Activated effector memory CD4-positive, alpha-beta T cell treated with Interleukin-2 at 50 U/mL for 16 hours (primary cell): ENCODE measurements around the gene FGF18.
"Not testable (repeated sequence)": the region's sequence is repeated elsewhere in the genome, so short reads cannot be mapped to it uniquely, and the experiment has no call there.

Experiments used
- DNase-seq: peaks from one replicate; pipeline ENCODE4 v3.0.0-alpha.2; 2020

FGF18 gene

DNA sequence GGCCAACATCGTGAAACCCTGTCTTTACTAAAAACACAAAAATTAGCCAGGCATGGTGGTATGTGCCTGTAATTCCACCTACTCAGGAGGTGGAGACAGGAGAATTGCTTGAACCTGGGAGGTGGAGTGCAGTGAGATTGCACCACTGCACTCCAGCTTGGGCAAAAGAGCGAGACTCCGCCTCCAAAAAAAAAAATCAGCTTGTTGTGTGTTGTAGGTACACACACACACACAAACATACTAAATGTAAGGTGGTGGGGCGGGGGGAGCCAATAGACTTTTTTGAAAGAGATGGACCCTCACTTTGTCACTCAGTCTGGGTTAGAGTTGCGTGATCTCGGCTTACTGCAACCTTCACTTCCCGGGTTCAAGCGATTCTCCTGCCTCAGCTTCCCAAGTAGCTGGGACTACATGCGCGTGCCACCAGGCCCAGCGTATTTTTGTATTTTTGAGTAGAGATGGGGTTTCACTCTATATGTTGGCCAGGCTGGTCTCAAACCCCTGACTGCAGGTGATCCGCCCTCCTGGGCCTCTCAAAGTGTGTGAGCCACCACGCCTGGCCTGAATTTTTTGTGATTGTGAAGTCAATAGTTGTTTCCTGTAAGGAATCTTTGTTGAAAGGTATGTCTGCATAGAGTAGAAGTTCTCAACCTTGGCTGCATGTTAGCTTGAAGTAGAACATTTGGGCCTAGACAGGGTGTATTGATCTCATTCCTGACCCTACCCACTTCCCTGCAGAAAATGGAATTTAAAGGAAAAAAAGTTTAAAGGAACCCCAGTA lies 18.1 kb upstream of the FGF18 start:
- no peak for DNase-seq

DNA sequence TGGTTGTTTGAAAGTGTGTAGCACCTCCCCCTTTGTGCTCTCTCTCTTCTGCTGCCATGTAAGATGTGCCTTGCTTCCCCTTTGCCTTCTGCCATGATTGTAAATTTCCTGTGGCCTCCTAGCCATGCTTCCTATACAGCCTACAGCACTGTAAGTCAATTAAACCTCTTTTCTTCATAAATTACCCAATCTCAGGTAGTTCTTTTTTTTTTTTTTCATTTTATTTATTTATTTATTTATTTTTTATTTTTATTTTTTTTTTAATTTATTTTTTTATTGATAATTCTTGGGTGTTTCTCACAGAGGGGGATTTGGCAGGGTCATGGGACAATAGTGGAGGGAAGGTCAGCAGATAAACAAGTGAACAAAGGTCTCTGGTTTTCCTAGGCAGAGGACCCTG lies 16.7 kb upstream of the FGF18 start:
- not testable (repeated sequence) for DNase-seq

DNA sequence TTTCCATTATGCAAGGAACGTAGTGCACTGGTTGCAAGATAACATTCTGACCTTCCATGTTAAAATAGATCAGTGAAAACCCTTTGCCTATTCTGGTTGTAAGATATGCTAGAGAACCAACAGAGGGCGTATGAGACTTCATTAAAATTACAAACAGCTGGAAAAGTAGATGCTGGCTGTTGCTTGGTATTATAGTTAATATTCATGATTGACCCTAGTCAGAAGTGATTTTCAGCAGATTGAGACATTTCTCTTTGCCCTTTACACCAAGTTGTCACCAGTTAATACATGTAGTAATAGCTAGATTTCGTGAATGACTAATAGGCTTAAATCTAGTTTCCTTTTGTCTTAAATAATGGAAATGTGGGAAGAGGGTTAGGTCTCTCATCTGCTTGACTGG lies 13.8 kb upstream of the FGF18 start:
- no peak for DNase-seq

DNA sequence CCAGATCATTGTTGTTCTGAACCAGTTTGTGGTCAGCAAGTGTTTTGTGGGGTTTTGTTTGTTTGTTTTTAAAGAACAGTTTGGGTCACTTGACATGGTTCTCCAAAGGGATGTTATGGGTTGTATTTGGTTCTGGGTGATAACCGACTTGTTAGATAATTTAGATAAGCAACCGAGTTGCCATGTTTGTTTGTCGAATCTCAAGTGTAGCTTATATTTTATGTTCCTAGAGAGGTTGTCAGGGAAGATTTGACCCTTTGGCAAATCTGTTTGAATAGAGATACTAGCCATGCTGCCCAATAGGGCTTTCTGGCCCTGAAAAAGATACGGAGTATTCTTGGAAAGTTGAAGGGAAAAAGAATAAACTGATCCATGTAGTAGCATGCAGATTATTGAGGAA lies 12.2 kb upstream of the FGF18 start:
- no peak for DNase-seq

DNA sequence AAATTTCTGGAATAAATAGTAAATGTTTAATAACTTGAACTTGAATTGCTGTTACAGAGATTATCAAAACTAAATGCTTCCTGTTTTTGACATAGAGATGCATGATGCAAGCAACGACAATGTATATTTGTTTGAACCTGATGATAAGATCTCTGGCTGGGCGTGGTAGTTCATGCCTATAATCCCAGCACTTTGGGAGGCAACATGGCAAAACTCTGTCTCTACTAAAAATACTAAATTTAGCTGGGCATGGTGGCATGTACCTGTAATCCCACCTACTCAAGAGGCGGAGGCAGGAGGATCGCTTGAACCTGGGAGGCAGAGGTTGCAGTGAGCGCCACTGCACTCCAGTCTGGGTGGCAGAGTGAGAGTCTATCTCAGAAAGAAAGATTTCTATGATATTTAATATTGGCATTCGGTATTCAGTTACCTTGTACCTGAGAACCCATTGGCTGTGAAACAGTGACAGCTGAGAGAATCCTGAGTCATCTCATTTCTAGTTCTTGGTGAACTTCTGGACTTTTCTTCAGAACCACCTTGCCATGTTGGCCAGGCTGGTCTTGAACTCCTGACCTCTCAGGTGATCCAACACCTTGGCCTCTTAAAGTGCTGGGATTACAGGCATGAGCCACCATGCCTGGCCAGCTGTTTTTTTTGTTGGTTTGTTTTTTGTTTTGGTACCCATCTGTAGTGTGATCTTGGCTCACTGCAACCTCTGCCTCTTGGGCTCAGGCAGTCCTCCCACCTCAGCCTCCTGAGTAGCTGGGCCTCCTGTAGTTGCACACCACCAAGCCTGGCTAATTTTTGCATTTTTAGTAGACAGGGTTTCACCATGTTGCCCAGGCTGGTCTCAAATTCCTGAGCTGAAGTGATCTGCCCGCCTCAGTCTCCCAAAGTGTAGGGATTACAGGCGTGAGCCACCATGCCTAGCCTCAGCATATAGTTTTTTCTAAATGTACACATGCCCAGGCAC lies 10.0 kb upstream of the FGF18 start:
- no peak for DNase-seq

DNA sequence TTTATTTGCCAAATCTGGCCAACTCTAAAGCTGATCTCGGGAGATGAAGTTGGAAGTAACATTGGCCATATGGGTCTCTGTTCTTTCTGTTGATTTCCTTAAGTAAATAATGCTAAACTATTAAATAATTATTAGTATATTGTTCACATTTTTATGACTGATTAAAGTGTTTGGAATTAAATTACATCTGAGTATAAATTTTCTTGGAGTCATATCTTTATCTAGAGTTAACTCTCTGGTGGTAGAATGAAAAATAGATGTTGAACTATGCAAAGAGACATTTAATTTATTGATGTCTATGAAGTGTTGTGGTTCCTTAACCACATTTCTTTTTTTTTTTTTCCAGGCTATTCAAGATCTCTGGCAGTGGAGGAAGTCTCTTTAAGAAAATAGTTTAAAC lies 9.3 kb upstream of the FGF18 start:
- no peak for DNase-seq

DNA sequence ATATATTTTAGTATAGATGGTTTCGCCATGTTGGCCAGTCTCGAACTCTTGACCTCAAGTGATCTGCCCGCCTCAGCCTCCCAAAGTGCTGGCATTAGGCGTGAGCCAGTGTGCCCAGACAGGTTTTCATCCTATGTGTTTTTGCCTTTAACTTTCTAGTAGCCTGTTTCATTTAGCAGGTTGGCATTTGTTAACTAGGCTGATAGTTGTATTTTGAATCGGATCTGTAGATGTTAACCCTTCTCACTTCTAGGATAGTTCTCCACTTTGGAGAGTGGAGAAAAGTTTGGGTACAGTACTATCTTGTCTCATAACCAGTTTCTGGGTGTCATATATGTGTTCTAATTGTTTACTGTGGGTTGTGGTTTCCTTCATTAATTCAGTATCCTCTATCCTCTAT lies 7.3 kb upstream of the FGF18 start:
- DNase-seq: no peak

DNA sequence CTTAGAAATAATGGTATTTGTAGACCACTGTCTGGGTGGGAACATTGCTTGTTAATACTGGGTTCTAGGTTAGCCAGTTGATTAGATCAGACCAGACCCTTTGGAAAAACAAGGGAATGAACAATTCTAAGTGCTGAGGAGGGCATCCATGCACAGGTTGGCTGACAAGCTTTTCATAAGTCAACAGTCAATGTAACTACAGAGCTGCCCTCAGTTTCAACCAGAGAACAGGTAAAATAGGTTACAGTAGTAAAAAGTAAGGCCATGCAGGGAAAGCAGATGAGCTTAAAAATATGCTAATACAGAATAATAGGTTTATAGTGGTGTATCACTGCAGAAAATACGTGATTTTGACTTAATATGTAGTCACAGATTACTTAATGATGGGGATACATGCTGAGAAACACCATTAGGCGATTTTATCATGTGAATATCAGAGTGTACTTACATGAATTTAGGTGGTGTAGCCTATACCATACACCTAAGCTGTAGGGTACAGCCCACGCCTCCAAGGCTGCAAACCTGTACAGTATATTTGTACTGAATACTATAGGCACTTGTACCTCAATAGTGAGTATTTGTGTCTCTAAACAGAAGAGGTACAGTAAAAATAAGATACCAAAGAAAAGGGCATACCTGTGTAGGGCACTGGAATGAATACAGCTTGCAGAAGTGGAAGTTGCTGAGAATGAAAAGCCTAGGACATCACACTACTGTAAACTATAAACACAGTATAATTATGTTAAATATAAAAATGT lies 6.1 kb upstream of the FGF18 start:
- DNase-seq: no peak

DNA sequence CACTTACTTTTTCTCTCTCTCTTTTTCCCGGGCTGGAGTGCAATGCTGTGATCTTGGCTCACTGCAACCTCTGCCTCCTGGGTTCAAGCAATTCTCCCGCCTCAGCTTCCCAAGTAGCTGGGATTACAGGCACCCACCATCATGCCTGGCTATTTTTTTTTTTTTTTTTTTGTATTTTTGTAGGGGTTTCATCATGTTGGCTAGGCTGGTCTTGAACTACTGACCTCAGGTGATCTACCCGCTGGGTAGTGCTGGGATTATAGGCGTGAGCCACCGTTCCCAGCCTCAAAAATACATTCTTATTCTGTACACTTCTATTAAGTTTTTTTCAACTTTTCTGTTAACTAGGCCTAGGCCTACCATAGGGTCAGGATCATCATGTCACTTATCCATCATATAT lies 5.5 kb upstream of the FGF18 start:
- DNase-seq: not testable (repeated sequence)

DNA sequence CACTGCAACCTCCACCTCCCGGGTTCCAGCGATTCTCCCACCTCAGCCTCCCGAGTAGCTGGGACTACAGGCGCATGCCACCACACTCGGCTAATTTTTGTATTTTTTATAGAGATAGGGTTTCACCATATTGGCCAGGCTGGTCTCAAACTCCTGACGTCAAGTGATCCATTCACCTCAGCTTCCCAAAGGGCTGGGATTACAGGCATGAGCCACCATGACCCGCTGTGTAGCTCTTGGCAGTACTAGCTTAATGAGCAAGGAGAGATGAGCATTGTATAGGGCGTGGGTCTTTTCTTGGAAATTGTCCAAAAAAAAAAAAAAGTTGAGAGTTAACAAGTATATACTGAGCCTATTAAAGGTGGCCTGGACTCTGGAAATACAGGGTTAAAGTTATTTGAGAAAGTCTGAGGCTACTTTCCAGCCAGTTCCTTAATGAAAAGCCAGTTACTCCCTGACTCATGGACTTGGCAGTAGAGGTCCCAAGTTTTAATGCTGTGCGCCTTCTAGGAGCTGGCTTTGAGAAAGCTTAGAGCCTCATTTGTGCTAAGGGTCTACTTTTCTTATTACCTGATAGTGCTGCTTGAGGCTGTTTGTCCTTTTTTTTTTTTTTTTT lies 4.2 kb upstream of the FGF18 start:
- DNase-seq: no peak

DNA sequence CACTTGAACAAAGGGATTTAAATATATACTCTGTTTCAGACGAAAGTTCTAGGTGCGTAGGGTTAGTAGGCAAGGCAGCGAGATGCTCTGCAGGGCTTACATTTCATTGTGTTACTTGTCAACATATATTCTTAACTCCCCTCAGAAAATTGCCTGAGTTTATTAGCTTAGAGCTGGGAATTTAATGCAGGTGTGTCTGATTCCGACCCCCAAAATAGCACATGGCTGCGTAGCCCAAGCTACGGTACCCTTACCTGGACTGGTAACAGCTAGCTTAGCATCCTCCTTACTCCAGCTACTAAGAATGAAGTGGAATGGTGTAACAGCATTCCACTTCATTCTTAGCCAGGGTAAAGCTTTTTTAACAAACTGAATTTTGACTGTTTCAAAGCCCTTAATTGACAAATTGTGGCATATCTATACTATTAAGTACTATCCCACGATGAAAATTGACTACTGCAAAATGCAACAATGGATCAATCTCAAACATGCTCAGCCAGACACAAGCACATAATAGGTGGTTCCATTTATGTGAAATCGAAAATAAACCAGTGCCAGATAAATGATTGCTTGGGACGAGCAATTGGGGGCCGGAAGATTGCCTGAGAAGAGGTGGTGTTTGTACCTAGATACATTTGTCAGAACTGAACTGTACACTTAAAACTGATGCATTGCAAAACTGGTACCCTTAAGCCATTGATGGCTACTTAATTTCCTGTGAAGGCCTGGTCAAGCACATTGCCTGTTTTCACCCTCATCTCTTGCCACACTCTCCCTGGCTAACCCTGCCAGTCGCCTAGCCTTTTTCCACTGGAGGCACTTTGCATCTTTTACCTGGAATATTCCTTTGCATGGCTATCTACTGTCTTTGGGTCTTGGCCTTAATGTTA lies 3.0 kb upstream of the FGF18 start:
- DNase-seq: no peak

DNA sequence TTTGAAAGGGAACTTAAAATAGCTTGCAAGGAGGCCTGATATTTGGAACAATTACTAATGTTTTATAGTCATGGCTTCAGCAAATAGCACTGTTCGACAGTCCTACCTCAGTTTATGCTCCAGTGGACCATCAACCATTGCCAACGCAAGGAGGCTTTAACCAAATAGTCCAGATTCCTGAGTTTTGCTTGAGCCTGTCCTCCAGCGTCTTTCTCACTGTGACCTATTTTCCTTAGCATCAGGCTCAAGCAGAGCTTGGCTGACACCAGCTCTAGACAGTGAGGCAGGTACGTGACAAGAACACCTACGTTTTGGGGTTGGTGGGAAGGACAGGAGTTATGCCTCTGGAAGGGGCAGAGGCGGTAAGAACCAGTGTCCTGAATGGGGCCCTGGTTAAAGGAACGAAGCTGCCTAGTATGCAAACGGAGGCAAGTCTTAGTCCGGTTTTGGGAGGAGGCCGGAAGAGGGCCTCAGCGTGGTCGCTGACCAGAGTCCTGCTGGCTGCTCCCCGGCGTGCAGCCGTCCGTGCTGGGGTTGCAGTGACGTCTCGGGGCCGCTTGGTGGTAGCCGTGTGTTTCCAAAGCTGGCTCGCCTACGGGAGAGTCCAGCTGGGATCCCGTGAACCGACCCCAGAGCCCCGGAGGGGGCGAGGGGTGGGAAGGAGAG lies 998 bp upstream of the FGF18 start:
- peak; percentile 29 for DNase-seq

DNA sequence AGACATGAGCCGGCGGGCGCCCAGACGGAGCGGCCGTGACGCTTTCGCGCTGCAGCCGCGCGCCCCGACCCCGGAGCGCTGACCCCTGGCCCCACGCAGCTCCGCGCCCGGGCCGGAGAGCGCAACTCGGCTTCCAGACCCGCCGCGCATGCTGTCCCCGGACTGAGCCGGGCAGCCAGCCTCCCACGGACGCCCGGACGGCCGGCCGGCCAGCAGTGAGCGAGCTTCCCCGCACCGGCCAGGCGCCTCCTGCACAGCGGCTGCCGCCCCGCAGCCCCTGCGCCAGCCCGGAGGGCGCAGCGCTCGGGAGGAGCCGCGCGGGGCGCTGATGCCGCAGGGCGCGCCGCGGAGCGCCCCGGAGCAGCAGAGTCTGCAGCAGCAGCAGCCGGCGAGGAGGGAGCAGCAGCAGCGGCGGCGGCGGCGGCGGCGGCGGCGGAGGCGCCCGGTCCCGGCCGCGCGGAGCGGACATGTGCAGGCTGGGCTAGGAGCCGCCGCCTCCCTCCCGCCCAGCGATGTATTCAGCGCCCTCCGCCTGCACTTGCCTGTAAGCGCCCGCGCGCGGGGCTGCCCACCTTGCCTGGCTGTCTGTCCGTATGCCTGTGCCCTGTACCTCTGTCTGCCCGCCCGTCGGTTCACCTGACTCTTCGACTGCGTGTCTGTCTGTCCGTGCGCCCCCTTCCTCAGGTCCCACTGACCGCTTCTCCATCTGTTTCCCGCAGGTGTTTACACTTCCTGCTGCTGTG lies 412 bp downstream of the FGF18 start:
- DNase-seq: no peak

DNA sequence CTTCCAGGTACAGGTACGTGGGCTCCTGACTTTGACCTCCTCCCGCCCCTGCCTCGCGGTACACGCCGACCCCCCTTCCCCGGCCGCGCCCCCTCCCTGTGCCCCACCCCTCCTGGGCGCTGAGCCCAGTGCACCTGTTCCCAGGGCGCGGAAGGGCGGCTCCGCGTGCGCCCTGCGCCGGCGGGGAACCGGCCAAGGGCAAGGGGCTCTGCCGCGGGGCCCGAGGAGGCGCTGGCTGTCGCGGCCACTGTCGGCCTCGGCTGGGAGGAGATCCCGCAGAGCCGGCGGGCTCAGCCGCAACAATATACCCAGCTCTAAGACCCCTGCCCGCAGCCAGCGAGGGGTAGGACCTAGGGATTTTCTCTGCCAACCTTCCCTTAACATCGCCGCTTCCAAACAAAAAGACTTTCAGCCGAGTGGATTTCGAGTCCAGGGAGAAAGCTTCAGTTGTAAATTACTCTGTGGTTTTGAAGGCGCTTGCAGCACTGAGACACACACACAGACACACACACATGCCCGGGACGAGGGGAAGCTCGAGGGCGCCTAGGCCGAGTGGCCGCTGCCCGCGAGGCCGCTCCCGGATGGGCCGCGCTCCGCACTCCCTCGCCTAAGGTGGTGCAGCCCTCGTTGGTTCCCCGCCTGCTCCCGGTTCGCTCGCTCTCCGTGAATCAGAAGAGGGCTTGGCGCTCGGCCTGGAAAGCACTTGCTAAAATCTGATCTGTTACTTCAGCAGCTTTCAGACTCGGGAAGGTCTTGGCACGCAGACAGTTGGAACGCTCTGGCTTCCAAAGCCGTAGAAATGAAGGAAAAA lies 1.2 kb downstream of the FGF18 start:
- no peak for DNase-seq

DNA sequence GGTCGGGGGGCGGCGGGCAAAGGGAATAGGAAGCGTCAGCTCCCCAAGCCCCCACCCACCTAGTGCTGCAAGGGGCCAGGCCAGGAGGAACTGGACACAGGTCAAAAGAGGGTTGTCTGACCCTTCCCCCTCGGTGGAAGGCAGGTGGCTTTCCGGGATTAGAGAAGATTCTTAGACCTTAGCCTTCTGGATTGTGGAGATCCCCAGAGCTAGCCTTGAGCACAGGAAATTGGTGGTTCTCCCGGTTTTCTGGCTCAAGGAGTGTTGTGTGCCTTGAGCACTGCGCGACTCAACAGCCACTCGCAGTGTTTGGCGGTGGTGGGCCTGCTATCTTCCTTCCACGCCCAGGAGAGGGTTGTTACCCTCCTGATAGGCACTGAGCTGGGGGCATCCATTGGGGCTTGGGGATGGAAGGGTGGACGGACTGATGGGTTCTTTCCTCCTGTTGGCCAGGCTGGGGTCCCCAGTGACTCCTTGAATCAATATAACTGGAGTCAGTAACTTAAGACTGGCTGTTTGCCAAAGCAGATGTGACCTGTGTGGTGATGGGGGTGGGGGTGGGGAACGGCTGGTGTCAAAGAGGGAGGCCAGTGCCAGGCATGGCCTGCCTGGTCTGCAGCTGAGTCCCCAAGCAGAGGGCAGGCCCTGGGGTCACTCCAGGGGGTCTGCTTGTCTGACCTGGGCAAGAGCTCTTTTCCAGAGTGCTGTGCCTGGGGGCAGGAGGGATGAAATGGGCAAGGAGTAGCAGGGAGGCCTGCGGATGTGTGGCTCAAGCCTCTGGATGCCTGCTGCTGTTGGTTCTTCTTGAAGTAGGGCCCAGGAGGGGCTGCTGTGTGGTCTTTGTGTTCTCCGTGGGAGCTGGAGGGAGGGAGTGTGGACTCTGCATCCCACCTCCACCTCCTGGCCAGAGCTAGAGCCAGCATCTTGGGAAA lies 2.1 kb downstream of the FGF18 start:
- no peak for DNase-seq

DNA sequence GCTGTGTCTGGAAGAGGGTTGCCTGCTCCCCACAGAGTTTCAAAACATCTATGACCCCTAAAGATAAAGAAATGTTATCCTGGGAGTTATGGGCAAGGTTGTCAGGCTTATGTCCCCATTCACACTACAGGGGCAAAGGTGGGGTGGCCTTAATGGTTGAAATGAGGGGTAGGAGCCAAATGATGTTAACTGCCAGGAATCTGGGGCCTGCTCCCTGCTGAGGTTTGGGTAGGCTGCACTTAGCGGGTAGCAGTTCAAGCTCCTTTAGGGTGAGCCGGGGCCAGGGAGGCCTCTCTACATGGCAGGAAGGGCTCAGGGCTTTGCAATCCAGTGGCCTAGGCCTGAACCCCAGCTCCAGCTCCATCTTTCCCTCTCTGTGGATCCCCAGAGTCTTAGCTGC lies 3.0 kb downstream of the FGF18 start:
- DNase-seq: no peak

DNA sequence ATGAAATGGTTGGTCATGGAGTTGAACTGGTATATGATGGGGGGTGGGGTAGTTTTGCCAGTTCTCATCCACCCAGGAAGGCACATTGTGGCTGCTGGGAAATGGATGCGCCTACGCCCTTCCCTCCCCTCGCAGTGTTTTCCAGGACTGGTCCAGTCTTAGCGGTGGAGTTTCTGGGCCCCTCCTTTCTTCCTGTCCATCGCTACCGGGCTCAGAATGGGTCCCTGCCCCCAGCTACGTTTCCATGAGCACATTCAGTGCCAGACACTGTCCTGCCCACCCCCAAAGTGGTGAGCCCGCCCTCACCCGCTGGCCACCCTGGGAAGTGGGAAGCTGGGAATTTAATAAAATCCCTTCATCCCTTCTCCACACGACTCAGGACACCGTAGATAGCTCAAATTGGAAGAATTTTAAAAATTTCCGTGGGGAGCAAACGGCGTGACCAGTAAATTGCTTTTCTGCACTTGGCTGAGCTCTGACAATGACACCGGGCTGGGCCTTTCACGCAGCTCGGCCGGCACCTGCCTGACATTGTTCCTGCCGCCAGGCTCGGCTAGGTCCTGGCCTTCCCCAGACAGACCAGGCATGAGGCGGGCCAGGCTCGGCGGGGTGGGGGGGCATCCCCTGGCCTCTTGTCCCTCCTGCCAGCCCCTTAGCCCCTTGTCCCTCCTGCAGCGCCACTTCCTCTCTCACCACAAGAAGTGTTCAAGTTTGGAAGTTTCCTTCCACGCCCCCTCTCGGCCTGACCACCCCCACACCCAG lies 3.6 kb downstream of the FGF18 start:
- no peak for DNase-seq

DNA sequence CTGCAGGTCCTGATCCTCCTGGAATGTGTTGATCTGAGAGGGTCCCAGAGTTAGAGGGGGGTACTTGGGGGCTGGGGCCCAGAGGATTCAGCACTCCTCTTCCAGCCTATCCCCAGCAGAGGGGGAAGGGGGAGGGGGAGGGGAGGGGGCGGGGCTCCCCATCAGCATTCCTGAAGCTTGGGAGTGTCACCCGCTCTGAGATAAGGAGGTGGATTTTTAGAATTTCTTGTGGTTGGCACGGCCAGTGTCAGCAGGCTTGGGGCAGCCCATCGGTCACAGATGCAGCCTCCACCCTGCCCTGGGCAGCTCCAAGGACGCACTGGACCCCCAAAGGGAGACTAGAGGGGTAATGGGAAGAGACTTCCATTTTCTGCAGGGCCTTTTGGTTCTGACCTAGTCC lies 5.3 kb downstream of the FGF18 start:
- no peak for DNase-seq
